HG03280 (cell line): Measurements from ENCODE around the gene ADCY5.

Experiments
- ATAC-seq: cut with Tn5 transposase; IDR thresholded peaks from one replicate; pipeline ENCODE4 v1.9.1; 2021; ENCODE audit warnings: mild to moderate bottlenecking, moderate library complexity; ENCODE audit not compliant: unreplicated experiment

Gene ADCY5

DNA sequence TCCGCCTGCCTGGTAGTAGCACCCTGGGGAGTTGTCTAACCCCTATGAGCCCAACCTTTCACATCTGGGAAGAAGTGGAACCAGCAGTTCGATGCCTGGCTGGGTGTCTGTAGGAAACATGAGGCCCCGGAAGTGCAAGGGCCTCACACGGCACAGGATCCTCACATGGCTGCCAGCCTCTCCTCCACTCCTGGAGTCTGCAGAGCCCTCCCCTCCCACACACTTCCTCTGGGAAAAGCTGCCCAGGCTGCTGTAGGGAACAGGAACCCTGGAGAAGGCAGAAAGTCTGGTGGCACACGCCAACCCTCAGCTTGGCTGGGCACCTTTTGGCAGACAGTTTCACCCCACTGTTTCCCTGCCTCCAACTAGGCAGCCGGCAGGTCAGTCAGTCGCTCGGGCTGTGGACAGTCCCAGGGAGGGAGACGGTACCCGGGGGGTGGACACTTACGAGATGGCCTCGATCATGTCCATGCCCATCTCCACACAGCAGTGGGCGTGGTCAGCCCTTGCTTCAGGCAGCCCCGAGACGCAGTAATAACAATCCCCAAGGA lies 118.4 kb downstream of the ADCY5 start:
- ATAC-seq = no peak

DNA sequence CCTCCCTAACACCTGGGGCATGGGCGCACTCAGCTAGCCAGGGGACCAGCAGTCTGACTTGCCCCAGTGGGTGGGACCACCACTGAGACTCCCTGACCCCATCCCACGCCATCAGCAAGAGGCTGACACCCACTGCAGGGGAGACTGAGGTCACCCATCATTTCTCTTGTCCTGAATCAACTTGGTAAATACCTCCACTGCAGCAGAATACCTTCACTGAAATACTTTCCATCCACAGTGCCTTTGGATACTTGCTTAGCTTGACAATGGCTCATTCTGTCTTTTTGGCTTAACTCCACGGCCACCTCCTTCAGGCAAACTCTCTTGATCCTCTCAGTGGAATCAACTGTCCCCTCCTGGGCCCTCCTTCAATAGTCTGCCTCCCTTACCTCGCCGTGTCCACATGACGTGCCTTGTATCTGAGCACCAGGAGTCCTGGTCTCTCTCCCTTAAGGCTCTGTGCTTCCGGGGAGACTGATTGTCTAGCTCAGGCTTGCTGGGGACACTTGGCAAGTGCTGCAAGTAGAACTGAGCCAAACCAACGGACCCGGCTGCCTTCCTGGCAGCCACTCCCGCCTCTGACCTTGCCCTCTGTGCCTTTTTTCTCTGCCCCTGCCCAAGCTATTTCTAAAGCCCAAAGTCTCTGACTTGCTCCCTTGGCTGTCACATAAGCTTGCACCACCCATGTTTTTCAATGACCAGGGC lies 119.1 kb downstream of the ADCY5 start:
- no peak for ATAC-seq

DNA sequence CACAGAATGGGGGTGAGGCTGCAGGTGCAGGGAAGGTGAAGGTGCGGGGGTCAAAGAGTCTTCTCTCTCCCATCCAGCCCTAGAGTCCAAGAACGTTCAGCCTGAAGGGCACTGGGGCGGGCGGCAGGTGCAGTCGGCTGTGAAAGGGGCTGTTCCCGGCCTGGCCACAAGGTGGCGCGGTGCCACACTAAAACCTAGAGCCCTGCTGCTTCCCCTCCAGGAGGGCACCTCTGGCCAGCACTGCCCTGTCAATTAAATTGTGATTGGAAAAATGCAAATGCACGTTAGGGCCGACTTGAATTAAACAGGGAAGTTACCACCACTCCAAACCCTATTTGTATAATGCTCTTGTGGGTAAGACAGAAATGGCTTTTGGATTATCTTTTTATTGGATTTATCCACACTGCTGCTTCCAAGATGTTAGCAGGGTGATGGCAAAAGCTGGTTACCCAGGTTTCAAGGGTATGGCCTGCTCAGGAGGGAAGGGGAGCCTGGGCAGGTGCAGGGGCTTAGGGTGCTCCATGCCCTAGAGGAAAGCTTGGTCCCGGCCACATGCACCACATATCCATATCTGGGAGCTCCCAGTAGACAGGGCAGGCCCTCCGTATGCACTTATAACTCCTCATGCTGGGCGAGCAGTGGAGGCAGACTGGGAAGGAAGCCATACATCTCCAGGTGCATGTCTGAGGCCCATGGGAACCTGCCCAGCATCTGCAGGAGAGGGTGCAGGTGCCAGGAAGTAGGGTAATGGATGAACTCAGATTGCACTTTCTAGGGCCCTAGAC lies 119.8 kb downstream of the ADCY5 start:
- no peak for ATAC-seq

DNA sequence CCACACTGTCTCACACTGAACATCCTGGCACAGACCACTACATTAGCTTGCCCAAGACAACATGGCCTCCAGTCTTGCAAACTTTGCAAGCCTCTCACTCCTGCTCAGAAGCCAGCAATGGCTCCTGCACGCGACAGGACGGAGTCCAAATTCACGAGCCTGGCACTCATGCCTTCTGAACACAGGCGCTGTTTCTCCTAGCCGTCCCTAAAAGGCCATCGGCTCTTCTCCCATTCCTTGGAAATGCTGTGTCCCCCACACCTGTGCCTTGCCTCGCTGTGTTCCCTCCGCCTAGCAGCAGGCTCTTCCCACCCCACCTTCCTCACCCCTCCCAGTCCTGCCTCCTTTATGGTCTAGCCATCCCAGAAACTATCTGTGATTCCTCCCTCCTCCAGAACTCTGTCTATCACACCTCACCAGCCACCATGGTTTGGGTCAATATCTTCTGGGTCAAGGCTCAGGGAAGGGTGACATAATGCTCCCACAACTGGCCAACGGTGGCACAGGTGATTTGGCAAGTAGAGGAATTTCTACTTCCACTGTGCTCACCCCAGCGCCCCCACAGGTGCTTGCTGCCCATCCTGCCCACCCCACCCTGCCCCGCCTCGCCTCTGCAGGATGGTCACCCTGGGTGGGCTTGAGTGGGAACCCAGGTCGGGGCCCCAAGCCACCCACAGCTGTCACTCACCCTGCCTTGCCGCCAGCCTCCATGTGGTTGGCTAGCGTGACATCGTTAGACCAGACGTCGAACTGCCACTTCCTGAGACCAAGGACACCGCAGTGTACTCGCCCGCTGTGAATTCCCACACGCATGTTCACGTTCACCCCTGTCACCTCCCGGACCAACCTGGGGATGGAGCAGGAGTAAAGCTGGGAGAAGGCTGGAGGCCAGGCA lies 120.7 kb downstream of the ADCY5 start:
- no peak for ATAC-seq

DNA sequence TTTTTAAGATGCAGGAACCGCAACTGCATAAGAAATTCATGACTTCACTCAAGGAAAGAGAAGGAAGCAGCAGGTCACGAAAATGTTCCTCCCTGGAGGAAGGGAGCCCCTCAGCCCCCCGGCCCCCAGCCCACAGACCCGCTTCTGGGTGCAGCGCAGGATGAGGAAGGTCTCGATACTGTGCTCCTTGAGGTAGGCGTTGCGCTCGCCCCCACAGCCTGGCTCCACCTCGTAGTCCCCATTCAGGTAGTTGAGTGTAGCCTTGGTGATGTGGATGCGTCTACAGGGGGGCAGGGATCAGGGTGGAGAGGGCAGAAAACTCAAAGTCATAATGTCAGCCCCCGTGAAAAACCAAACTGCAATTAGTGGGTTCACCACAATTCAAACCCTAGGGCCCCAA lies 121.4 kb downstream of the ADCY5 start:
- ATAC-seq = no peak

DNA sequence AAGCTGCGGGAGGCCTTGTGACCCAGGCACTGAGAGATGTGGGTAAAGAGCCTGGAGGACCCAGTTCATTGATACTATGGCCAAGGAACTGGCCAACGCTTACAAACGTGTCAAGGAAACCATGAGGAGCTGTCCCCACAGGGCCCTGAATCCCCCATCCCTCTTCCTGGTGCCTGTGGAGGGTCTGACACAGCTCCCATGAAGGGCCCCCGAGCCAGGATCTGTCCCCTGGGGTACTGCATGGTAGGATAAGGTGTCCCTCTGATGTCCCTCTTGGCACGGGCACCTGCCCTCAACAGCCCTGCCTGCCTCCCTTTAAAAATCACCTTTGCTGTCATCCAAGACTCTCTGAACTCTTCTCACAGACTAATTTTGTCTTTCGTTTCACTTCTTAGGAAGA lies 122.4 kb downstream of the ADCY5 start:
- ATAC-seq = no peak

DNA sequence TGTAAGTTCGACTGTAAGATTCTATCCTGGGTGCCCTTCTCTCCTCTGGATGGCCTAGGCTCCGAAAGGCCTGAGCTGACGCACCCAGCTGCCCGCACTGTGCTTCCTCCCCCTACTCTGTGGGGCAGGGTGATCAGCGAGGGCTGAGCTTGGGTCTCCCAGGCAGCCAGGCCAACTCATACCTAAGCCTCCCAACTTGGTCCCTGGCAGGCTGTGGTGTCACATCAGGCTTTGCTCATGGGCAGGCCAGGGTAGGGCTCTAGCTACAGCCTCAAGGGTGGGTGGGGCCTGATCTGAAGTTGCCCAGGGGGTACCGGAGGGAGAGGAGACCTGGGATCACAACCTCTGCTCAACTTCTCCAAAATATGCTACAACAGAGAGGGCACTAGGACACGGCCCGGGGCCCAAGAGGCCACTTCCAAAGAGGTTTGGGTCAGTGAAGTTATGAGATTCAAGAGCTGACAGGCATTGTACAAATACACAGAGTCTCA lies 123.1 kb downstream of the ADCY5 start:
- ATAC-seq = no peak

DNA sequence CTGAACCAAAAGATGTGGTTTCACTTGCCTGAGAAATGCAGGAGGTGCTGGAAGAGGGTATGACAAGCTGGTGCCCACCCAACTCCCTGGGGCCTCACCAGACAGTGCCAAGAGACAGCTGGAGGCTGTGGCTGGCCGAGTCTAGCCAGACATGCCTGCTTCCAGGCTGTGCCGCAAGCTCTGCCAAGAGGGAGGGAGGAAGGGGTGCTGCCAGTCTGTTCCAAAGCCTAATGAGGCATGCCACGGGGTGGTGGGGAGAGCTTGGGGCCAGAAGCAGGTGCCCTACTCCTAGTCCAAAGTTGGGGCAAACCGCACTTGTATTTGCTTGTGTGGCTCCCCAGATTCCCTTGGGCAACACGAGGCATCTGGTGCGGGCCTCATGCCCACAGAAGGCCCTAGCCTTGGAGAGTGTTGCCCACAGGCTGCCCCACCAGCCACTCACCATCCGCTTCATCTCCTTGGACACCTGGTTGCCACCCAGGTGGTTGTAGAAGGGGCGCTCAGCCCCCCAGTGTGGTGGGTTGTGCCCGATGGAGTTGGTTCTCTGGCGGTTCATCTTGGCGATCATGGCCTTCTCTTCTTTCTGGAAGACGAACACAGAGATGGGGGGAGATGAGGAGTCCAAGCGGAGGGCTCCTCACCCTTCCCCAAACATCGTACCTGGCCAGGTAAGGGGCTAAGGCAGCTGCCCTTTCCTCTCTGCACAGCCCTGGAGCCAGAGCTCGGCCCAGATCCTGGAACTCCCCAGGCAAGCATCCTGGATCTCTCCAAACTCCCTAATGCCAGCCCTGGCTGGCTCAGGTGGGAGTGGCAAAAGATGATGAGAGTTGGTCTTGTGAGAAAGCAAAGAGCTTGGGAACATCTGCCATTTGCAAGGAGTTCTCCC lies 123.8 kb downstream of the ADCY5 start:
- no peak for ATAC-seq

DNA sequence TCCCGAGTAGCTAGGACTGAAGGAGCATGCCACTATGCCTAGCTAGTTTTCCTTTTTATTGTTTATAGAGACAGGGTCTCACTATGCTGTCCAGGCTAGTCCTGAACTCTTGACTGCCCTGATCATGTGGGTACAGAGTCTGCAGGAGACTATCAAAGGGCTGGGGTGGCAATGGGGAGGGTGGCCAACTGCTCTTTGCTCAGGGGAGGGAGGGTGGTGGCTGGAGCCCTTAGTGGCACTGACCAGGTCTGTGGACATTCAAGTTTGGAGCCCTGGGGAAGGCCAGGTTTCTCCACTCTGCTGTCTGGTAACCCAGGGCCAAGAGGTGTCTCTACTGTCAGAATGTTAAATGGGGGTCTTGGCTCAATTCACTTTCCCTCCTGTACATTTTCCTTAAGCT lies 125.1 kb downstream of the ADCY5 start:
- ATAC-seq = no peak

DNA sequence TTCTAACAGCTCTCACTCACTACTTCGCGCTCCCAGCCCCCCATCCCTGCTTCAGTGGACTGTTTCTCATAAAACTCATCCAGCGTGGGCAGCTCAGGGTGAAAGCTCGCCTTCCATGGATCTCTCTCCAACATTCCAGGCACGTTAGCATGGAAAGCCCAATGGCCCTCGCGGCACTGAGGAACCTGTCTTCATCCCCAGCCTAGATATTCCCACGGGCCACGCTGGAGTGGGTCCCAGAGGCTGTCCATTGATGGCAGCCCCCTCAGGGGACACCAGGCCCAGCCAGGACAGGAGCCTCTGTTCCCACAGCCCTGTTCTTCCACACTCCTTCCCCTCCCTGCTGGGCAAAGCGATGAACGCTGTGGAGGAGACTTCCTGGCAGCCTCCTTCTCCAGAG lies 126.0 kb downstream of the ADCY5 start:
- no peak for ATAC-seq

DNA sequence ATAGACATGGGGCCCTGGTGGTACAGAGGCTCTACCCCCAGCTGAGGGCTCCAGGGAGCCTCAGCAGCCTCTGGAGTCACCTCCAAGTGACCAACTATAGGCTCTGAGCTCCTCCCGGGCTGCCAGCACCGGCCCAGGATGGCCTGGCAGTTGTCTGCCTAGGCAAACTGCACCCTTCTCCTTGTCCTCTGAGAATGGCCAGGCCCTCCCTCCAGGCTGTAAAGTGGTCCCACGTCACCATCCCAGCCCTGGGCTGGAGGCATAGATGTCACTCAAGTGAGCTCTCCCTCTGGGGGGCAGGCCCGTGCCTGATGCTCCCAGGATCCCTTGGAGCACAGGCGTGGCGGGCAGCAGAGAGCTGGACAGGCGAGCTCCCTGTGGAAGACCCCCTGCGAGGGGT lies 127.1 kb downstream of the ADCY5 start:
- ATAC-seq = no peak

DNA sequence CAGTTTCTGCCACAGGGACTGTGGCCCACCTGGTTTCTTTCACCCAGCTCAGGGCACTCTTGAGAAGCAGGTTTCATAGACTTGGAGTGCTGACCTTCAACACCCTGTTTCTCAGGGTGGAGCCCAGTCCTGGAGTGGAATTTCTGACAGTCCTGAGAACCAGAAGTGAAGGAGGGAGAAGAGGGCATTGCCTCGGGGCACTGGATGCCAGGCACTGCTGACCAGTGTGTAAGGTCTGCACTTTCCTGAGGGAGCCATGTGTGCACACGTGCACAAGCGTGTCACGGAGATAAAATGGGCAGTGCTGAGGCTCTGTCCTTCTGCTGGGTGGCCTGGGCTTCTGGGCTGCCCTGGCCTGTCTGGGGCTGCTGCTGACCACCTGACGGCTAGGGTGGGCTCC lies 128.7 kb downstream of the ADCY5 start:
- no peak for ATAC-seq

DNA sequence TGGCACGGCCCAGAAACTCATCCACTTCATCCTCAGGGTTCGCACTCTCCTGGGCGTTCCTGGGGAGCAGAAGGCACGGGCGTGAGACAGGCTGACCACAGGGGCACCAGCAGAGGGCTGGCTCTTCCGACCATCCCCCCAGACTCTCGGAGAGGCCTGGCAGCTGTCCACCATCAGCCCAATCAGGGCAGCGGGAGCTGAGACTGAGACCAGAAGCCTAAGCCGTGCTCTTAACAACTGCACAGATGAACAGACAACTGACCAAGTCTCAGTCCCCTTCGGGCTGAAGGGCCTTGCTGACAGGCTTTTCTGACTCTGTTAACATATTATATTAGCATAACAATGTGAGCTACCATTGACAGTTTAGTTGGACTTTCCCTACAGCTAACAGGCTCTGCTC lies 129.1 kb downstream of the ADCY5 start:
- ATAC-seq = no peak

DNA sequence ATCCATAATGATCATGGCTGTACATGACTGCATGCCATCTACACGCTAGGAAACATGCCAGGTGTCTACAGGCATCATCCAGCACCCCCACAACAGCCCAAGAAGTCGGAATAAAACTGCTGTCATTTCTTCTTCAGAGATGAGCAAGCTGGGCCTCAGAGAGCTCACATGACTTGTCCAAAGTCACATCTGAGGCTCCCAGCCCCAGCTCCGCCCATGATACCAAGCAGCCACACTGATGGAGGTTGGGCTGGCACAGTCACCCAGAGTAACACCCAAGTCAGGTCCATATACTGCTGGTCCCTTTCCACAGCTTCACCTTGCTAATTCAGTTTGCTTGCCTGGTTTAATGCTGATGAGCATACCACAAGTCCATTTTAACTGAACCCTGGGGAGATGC lies 130.5 kb downstream of the ADCY5 start:
- ATAC-seq = no peak

DNA sequence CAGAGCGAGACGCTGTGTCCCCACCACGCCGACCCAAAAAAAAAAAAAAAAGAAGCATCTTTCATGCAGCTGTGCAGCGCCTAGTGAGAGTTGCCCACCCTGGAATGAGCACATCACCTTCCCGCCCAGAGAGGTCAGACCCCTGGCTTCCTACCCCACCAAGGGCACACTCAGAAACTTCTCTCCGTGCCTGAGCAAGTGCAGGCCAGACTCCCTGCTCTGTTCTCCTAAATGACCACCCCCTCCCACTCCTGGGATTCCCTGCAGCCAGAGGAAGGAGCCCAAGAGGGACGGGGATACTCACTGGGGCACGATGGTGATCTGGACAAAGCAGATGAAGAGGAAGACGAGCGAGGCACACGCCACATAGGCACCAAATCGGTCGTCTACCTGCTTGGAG lies 131.2 kb downstream of the ADCY5 start:
- no peak for ATAC-seq

DNA sequence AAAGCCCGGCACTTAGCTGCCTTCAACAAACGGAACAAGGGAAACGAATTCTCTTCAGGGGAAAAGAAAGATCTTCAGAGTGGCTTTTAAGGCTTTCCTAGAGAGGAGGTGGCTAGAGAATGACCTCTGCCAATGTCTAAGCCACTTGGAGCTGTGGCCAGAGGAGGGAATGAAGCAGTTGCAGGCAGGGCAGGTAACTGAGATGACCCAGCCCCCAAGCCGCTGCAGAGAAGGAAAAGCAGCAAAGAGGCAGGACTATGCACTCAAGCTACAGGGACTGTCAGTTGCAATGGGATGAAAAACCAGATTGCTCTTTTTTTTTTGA lies 133.7 kb downstream of the ADCY5 start:
- ATAC-seq = no peak

DNA sequence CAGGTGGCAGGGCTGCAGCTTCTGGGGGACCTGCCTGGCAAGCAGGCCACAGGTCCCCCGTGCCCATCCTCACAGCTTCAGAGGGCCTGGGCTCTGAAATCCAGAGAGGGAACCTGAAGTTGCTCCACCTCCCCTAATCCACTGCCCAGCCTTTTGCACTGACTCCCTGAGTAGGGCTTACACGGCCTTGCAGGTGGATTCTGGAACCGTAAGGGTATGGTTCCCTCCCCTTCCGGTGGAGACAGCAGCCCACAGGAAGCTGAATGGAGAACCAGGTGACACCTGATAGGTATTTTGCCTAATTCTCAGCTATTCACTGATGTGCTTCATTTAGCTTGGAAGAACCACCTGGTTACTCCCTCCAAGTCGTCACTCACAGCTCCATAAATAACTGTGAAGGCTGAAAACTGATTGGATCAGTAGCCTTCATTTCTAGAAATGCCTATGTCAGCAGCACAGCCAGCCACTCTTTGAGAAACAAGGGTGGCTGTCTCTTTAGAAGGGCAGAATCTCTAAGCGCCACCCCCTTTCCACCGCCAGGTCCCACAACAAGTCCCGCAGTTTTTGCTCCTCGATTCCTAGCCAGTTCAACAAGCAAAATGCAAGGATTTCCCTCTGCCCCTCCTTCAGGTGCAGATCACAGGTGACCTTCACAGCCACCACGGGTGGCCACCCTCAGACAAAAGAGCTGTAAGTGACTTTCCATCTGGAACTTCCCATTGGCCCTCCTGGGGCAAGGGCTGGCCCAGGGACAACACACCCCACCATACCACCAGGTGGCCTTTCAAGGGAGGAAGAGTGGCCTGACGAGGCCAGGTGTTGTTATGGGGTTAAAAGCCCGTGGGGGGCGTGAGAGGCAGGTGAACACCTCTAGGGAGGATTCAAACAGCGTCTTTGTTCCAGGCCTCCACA lies 134.3 kb downstream of the ADCY5 start:
- ATAC-seq = no peak

DNA sequence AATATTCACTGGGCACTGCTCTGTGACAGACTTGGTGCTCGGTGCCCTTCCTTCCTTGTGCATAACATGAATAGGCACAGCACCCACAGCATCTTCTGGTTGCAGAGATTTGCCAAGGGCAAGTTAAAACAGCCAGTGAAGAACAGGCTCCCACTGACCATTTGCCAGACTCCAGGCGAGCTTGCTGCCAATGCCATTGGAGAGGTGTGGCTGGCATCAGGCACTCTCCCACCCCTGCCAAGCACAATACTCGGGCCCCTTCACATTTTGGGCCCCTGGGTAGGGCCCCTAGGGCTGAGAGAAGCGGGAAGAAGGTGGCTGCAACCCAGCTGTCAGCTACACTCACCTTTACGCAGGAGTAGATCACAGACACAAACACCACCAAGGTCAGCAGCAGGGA lies 135.0 kb downstream of the ADCY5 start:
- no peak for ATAC-seq
